ENCODE measurements around the gene ANKH.

ANKH gene

DNA sequence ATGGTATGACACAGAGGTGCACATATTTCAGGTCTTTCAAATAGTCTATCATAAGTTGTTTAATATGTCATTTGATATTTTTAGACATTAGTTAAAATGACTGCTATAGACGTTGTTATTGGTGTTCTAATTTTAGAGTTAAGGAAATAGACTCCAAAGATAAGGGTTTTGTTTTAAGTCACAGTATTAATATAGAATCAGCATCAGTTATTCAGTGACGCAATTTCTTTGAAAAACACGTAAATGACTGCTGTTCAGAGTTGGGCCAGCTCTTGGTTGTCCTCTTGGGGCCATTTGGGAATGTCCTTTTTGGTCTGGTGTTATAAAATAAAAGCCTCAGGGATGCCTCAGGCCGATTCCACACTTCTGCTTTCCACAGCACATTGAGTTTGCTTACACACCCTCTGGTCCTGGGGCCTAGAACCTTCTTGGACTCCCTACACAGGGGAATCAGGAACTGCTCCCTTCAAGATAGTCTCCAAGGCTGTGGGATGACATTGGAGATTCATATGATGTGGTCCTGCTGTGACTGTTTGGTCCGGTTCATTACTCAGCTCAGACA lies 192.7 kb downstream of the ANKH start:
- DNase-seq = no peak

DNA sequence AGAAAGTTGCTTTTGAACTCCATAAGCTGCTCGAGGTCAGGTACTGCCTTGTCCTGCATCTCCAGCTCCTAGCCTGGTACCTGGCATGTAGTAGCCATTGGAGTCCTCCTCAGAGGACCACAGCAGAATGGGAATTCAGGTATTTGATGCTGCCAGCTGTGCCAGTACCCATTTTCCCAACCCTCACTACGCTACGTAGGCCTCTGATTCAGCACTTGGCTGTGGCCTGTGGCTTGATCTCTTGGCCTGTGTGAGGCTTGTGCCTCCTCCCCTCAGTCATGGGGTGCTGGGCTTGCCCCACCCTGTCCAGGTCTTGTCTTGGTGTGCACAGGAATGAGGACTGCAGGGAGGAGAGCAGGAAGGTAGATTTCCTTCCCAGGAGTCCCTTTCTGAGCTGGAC lies 195.3 kb downstream of the ANKH start:
- no peak for DNase-seq

- DNase-seq = no peak
These were observed 195.7 kb downstream of the ANKH start for GRCh38 chr5:14675865-14676300.

GRCh38 chr5:14674983-14675854 lies 196.4 kb downstream of the ANKH start:
- no peak for DNase-seq

DNA sequence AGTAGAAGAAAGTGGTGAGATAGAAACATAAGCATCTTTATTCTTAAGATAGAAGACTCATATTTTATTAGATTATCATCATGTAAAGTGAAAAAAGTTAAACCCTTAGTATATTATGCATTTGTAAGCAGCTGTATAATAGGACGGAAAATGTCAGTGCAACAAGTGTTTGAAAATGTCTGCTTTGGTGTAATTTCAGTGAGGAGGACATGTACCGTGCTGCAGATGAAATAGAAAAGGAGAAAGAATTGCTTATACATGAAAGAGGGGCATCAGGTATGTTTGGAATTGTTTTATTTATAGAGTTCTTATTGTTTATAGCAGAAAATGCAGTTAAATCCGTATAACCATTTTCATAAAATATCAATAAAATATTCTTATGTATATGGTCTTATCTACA lies 198.1 kb downstream of the ANKH start:
- no peak for DNase-seq

DNA sequence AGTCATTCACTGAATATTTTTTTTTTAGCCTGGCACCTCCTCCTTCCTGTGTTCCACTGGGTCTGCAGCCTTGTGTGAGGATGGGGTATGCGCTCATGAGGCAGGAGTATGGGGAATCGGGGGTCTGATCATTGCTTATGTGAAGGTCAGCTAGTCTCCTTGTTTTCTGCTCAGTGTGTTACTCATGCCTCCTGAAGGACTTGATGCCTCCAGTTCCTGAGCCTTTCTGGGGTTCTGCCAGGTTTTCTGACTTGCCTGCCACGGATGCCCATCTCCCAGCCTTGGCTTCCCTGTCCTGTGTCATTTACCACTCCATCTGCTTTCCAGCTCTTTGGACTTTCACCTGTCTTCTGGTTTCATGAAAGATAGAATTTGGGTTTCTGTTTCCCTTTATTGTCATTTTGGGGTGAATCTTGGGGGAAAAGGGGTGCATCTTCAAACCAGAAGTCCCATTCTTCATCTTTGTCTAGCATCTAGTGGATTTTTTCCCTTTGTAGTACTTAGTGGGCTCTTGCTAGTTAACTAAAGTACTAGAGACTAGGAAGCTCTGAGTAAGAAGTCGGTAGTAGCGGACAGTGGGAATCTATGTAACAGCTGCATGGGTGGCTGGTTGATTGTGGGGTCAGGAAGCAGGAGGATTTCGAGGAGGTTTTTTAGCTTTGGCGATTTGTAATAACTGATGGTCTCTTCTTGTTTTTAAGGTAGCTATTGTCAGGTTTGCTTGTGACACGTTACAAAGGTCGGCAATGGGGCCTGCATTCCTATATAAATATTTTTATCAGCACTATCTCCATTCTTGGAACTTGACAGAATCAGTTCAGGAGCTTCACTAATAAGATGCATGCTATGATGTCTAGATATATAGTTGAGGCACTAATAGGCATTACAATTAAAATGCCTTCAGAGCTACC lies 198.8 kb downstream of the ANKH start:
- no peak for DNase-seq

- no peak for DNase-seq
These were observed 199.5 kb downstream of the ANKH start for GRCh38 chr5:14672082-14672481.

- DNase-seq = no peak
These were observed 200.2 kb downstream of the ANKH start for GRCh38 chr5:14671414-14671813.

GRCh38 chr5:14669975-14670374 lies 201.6 kb downstream of the ANKH start:
- no peak for DNase-seq

GRCh38 chr5:14669415-14669814 lies 202.2 kb downstream of the ANKH start:
- DNase-seq = no peak

DNA sequence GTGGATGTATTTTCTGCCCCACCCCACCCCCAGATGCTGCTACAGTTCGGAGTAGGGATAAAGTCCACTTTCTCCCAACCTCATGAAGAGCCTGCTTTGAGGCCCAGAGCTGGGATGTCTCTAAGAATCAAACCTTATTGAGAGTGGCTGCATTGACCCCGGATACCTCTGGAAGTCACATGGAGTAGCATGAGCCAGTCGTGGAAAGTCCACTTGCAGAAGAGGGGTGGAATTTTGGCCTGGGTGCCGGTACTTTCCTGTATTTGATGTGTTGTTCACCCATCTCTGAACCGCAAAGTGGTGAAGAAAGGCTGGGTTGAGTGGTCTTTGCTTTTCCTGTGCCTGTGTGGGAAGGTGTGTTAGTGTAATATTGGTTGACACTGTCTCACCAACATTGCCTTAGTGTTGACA lies 203.4 kb downstream of the ANKH start:
- no peak for DNase-seq

GRCh38 chr5:14667770-14668169 lies 203.8 kb downstream of the ANKH start:
- DNase-seq = no peak

DNA sequence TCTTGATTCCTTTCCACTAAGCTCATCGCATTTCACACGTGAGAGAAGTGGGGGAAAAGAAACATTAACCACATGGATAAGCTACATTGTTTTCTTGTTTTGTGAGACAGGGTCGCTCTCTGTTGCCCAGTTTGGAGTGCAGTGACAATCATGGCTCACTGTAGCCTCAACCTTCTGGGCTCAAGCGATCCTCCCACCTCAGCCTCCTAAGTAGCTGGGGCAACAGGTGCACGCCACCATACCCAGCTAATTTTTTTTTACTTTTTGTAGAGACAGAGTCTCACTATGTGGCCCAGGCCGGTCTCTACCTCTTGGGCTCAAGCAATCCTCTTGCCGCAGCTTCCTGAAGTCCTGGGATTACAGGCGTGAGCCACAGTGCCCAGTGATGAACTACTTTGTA lies 204.3 kb downstream of the ANKH start:
- no peak for DNase-seq

DNA sequence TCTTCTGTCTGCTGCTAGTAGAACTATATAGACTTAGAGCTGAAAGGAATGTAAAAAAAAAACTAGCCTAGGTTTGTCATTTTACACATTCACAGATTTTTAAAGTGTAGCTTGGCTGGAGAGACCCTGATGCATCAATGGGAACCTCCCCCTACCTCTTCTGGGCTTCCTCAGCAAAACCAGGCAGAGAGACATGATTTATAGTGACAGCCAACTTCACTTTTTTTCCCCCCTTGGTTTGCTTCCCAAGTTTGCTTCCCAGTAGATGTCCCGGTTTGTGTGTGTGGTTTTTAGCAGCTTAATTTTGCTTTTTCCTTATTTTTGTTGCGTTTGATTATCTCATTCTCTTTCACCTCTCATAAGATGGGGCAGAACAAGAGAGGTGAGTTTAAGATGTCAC lies 205.2 kb downstream of the ANKH start:
- DNase-seq = no peak

- DNase-seq = no peak
These were observed 205.6 kb downstream of the ANKH start for GRCh38 chr5:14665949-14666348.

- DNase-seq = no peak
These were observed 206.3 kb downstream of the ANKH start for GRCh38 chr5:14665101-14665822.

- DNase-seq = peak; percentile 80
These were observed 207.1 kb downstream of the ANKH start, which contains the start of gene OTULIN for GRCh38 chr5:14664270-14665100. OTULIN (plus strand) TSS chr5:14664718; CDS start chr5:14664826, 108 bp downstream.

GRCh38 chr5:14663734-14664269 lies 207.8 kb downstream of the ANKH start:
- no peak for DNase-seq

- DNase-seq = no peak
These were observed 208.8 kb downstream of the ANKH start for GRCh38 chr5:14662721-14663260.

- no peak for DNase-seq
These were observed 210.7 kb downstream of the ANKH start for GRCh38 chr5:14660833-14661232.

Measured in NCI-H1417 treated with DMSO at 0.1 percent for 48 hours (cell line).